HG03521 (cell line): ENCODE results near the gene PCARE.
"Not testable (repeated sequence)": the region's sequence is repeated elsewhere in the genome, so short reads cannot be mapped to it uniquely, and the experiment has no call there.

Source experiments
- ATAC-seq: cut with Tn5 transposase; IDR thresholded peaks from one replicate; pipeline ENCODE4 v1.9.1; 2021; ENCODE audit warnings: mild to moderate bottlenecking, moderate library complexity; ENCODE audit not compliant: unreplicated experiment

The PCARE gene

GRCh38 chr2:29074411-29074810 is at the start of gene PCARE:
Gene PCARE, minus strand, starts transcription at chr2:29074523. Its CDS starts 262 bp downstream, at chr2:29074261.
- no peak for ATAC-seq

GRCh38 chr2:29123617-29124349 is 49.5 kb upstream of the PCARE start:
- ATAC-seq, result no peak

GRCh38 chr2:29120846-29121245 is 46.5 kb upstream of the PCARE start:
- no peak for ATAC-seq

GRCh38 chr2:29119211-29119610 is 44.9 kb upstream of the PCARE start:
- ATAC-seq, result no peak

GRCh38 chr2:29117636-29118303 is 43.4 kb upstream of the PCARE start:
- no peak for ATAC-seq

GRCh38 chr2:29115797-29116781 is 41.8 kb upstream of the PCARE start:
- ATAC-seq, result peak; percentile 32

- peak; percentile 50 for ATAC-seq
Measured at GRCh38 chr2:29114946-29115609, 40.8 kb upstream of the PCARE start, which contains the start of gene CLIP4. Gene CLIP4, plus strand, starts transcription at chr2:29115415. Its CDS starts 5,974 bp downstream, at chr2:29121389.

GRCh38 chr2:29114586-29114945 is 40.2 kb upstream of the PCARE start:
- no peak for ATAC-seq

- no peak for ATAC-seq
Measured at GRCh38 chr2:29113891-29114321, 39.6 kb upstream of the PCARE start.

- ATAC-seq, result no peak
Measured at GRCh38 chr2:29113027-29113686, 38.8 kb upstream of the PCARE start.

GRCh38 chr2:29112379-29112778 is 38.1 kb upstream of the PCARE start:
- no peak for ATAC-seq

- ATAC-seq, result no peak
Measured at GRCh38 chr2:29110916-29111535, 36.7 kb upstream of the PCARE start.

- ATAC-seq, result no peak
Measured at GRCh38 chr2:29109246-29109645, 34.9 kb upstream of the PCARE start.

GRCh38 chr2:29108225-29108624 is 33.9 kb upstream of the PCARE start:
- ATAC-seq, result no peak

- ATAC-seq, result not testable (repeated sequence)
Measured at GRCh38 chr2:29107547-29107946, 33.2 kb upstream of the PCARE start.

GRCh38 chr2:29106980-29107388 is 32.7 kb upstream of the PCARE start:
- no peak for ATAC-seq

- ATAC-seq, result no peak
Measured at GRCh38 chr2:29106256-29106655, 31.9 kb upstream of the PCARE start.

- ATAC-seq, result no peak
Measured at GRCh38 chr2:29105375-29105774, 31.1 kb upstream of the PCARE start.

- ATAC-seq, result no peak
Measured at GRCh38 chr2:29104688-29105087, 30.4 kb upstream of the PCARE start.

- ATAC-seq, result no peak
Measured at GRCh38 chr2:29100564-29100963, 26.2 kb upstream of the PCARE start.
